Activated B cell treated with CpG ODN at 0.5 μM for 24 hours (primary cell): ENCODE results near the gene RNPEP. TPM values are rescaled to one million over a fixed set of nuclear protein-coding genes. Genes with fewer than 3 reads are reported as not detected.

ENCODE experiments used
- ATAC-seq: fragments of 200-7000 bp; cut with Tn5 transposase; one replicate; pipeline ENCODE4 v1.10.0; 2021; ENCODE audit warnings: low read depth, mild to moderate bottlenecking, moderate library complexity
- CTCF ChIA-PET: fragments of 350-600 bp; sonication (Branson Sonifier 250); formaldehyde crosslinking; loops from one replicate; lab custom pipeline; 2021; ENCODE audit warnings: antibody characterized with exemption; lab: Charles Lee
- POLR2A ChIA-PET: fragments of 350-600 bp; sonication (Branson Sonifier 250); formaldehyde crosslinking; loops from one replicate; lab custom pipeline; 2021; ENCODE audit warnings: antibody characterized with exemption; lab: Charles Lee
- DNase-seq: peaks from one replicate; pipeline ENCODE4 v3.0.0; 2022
- H3K27ac Mint-ChIP-seq: one replicate; pipeline ENCODE4 v1.8.0; 2020; ENCODE audit warnings: mixed read lengths
- H3K27me3 Mint-ChIP-seq: one replicate; pipeline ENCODE4 v1.8.0; 2021; ENCODE audit warnings: mixed read lengths
- H3K36me3 Mint-ChIP-seq: one replicate; pipeline ENCODE4 v1.8.0; 2021; ENCODE audit warnings: low read depth, mixed read lengths
- H3K4me1 Mint-ChIP-seq: one replicate; pipeline ENCODE4 v1.8.0; 2021; ENCODE audit warnings: mixed read lengths
- H3K4me3 Mint-ChIP-seq: one replicate; pipeline ENCODE4 v1.8.0; 2020; ENCODE audit warnings: mild to moderate bottlenecking, mixed read lengths
- H3K9me3 Mint-ChIP-seq: one replicate; pipeline ENCODE4 v1.8.0; 2020; ENCODE audit warnings: mixed read lengths
- intact Hi-C: fragments of 100-400 bp; cut with micrococcal nuclease; formaldehyde crosslinking; loops from one replicate; pipeline ENCODE4 v1.15.1; 2024
- total RNA-seq: library from RNA; stranded (reverse); gene quantifications from 2 replicates; pipeline ENCODE4 v1.2.3, GENCODE V29; 2022
- TF ChIP-seq, protein P1 (sequence below): fragments of 200-600 bp; IDR thresholded peaks from one replicate; pipeline ENCODE4 v1.8.0; 2022; ENCODE audit warnings: antibody characterized with exemption, mild to moderate bottlenecking

RNPEP gene
- total RNA-seq, 1 donor from 2014 or later: 37.3 TPM

- ATAC-seq (no peak), DNase-seq (no peak)
- H3K4me3 Mint-ChIP-seq: no peak overlapping the region
- H3K9me3 Mint-ChIP-seq: no peaks in the 10 kb centered on the region
- intact Hi-C loops: no loop called here
- peaks cover 10% of the 10 kb centered on the region for H3K4me1 Mint-ChIP-seq
- H3K27ac Mint-ChIP-seq: no peak overlapping the region
- peaks cover 2% of the 10 kb centered on the region for H3K27me3 Mint-ChIP-seq
- H3K36me3 Mint-ChIP-seq: no peaks in the 10 kb centered on the region
- TF ChIP-seq, protein P1, sequence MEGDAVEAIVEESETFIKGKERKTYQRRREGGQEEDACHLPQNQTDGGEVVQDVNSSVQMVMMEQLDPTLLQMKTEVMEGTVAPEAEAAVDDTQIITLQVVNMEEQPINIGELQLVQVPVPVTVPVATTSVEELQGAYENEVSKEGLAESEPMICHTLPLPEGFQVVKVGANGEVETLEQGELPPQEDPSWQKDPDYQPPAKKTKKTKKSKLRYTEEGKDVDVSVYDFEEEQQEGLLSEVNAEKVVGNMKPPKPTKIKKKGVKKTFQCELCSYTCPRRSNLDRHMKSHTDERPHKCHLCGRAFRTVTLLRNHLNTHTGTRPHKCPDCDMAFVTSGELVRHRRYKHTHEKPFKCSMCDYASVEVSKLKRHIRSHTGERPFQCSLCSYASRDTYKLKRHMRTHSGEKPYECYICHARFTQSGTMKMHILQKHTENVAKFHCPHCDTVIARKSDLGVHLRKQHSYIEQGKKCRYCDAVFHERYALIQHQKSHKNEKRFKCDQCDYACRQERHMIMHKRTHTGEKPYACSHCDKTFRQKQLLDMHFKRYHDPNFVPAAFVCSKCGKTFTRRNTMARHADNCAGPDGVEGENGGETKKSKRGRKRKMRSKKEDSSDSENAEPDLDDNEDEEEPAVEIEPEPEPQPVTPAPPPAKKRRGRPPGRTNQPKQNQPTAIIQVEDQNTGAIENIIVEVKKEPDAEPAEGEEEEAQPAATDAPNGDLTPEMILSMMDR: no peak
- POLR2A ChIA-PET: no interaction called here
- CTCF ChIA-PET: interaction anchor here (0.9 kb wide), 1 partner anchor 106 kb away, joined by 3 read pairs; no protein-coding TSS in a partner anchor
These were observed 30.4 kb downstream of the RNPEP start for GRCh38 chr1:202012544-202013478.

GRCh38 chr1:202013603-202014002 lies 31.2 kb downstream of the RNPEP start:
- ATAC-seq: no peak
- CTCF ChIA-PET: no interaction called here
- H3K4me1 Mint-ChIP-seq: peaks cover 10% of the 10 kb centered on the region
- no peaks in the 10 kb centered on the region for H3K36me3 Mint-ChIP-seq
- H3K27ac Mint-ChIP-seq: no peak overlapping the region
- POLR2A ChIA-PET: no interaction called here
- DNase-seq: no peak
- H3K4me3 Mint-ChIP-seq: no peak overlapping the region
- H3K27me3 Mint-ChIP-seq: peaks cover 2% of the 10 kb centered on the region
- TF ChIP-seq, protein P1: no peak
- H3K9me3 Mint-ChIP-seq: no peaks in the 10 kb centered on the region
- intact Hi-C loops: no loop called here

- TF ChIP-seq, protein P1: no peak
- CTCF ChIA-PET: no interaction called here
- H3K4me1 Mint-ChIP-seq: peaks cover 10% of the 10 kb centered on the region
These were observed 31.6 kb downstream of the RNPEP start for GRCh38 chr1:202014060-202014459.

GRCh38 chr1:202014915-202015661 lies 32.6 kb downstream of the RNPEP start:
- Mint-ChIP-seq H3K4me3 (no peak overlapping the region), H3K9me3 (no peaks in the 10 kb centered on the region), H3K4me1 (peaks cover 6% of the 10 kb centered on the region), H3K27me3 (peaks cover 6% of the 10 kb centered on the region), H3K27ac (no peak overlapping the region), H3K36me3 (no peaks in the 10 kb centered on the region)
- ChIA-PET CTCF (no interaction called here), POLR2A (no interaction called here)
- no peak for ATAC-seq
- intact Hi-C loops: no loop called here
- TF ChIP-seq, protein P1: no peak
- no peak for DNase-seq

More at GRCh38 chr1:202014060-202014459, 31.6 kb downstream of the RNPEP start:
- no peak for DNase-seq
- H3K36me3 Mint-ChIP-seq: no peaks in the 10 kb centered on the region
- no peak overlapping the region for H3K4me3 Mint-ChIP-seq
- H3K27me3 Mint-ChIP-seq: peaks cover 6% of the 10 kb centered on the region
- POLR2A ChIA-PET: no interaction called here
- no peak overlapping the region for H3K27ac Mint-ChIP-seq
- ATAC-seq: no peak
- H3K9me3 Mint-ChIP-seq: no peaks in the 10 kb centered on the region
- intact Hi-C loops: no loop called here

DNA sequence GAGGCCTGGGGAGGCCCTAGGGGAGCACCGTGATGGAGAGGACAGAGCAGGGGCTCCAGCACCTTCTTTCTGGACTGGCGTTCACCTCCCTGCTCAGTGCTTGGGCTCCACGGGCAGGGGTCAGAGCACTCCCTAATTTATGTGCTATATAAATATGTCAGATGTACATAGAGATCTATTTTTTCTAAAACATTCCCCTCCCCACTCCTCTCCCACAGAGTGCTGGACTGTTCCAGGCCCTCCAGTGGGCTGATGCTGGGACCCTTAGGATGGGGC lies 33.2 kb downstream of the RNPEP start:
- peaks cover 6% of the 10 kb centered on the region for H3K27me3 Mint-ChIP-seq
- DNase-seq: no peak
- TF ChIP-seq, protein P1: no peak
- no peak overlapping the region for H3K27ac Mint-ChIP-seq
- H3K4me3 Mint-ChIP-seq: no peak overlapping the region
- ATAC-seq: no peak
- intact Hi-C loops: no loop called here
- H3K9me3 Mint-ChIP-seq: no peaks in the 10 kb centered on the region
- ChIA-PET CTCF (interaction anchor here (1.1 kb wide), 1 partner anchor 8 kb away, joined by 3 read pairs; no protein-coding TSS in a partner anchor), POLR2A (no interaction called here)
- H3K4me1 Mint-ChIP-seq: peaks cover under 1% of the 10 kb centered on the region
- H3K36me3 Mint-ChIP-seq: no peaks in the 10 kb centered on the region
